Neural cell (in vitro differentiated cells): Measurements from ENCODE around the gene PTPRU.
A peak's percentile ranks its signal among the peaks of the same experiment; 100 is the strongest.

Source experiments
- EP300 ChIP-seq: fragments of 450-650 bp; conservative IDR thresholded peaks from 2 replicates; pipeline ENCODE4 v1.6.1; 2014; ENCODE audit warnings: antibody characterized with exemption, mild to moderate bottlenecking, moderate library complexity; ENCODE audit not compliant: poor library complexity, severe bottlenecking
- EZH2 ChIP-seq: fragments of 200-600, 300-800 bp; shearing (Covaris generic), sonication (generic); IDR thresholded peaks from 2 replicates; pipeline ENCODE4 v1.6.1; 2014; ENCODE audit warnings: antibody characterized with exemption, low read length, borderline replicate concordance, mild to moderate bottlenecking; ENCODE audit not compliant: insufficient read depth, poor library complexity, severe bottlenecking
- MXI1 ChIP-seq: fragments of 450-650 bp; conservative IDR thresholded peaks from 2 replicates; pipeline ENCODE4 v1.6.1; 2014; ENCODE audit warnings: antibody characterized with exemption, mild to moderate bottlenecking; ENCODE audit not compliant: poor library complexity, severe bottlenecking
- POLR2AphosphoS5 ChIP-seq: IDR thresholded peaks from 2 replicates; pipeline ENCODE4 v1.6.1; 2012
- RAD21 ChIP-seq: fragments of 450-650 bp; conservative IDR thresholded peaks from 2 replicates; pipeline ENCODE4 v1.6.1; 2014; ENCODE audit warnings: antibody characterized with exemption, mild to moderate bottlenecking, moderate library complexity
- SMC3 ChIP-seq: fragments of 450-650 bp; conservative IDR thresholded peaks from 2 replicates; pipeline ENCODE4 v1.6.1; 2014; ENCODE audit warnings: antibody characterized with exemption, mild to moderate bottlenecking, moderate library complexity; ENCODE audit not compliant: poor library complexity
- TAF1 ChIP-seq: IDR thresholded peaks from 2 replicates; pipeline ENCODE4 v1.6.1; 2012; ENCODE audit warnings: low read depth
- TF ChIP-seq, protein P1 (sequence below): fragments of 450-650 bp; IDR thresholded peaks from 2 replicates; pipeline ENCODE4 v1.5.1; 2014; ENCODE audit warnings: antibody characterized with exemption, mild to moderate bottlenecking, moderate library complexity; ENCODE audit not compliant: poor library complexity, severe bottlenecking
- TF ChIP-seq, protein P2 (sequence below): IDR thresholded peaks from 2 replicates; pipeline ENCODE4 v1.6.1; 2012; ENCODE audit warnings: borderline replicate concordance

GRCh38 chr1:29341936-29342335, 105.6 kb downstream of the PTPRU start:
- TF ChIP-seq, protein P1, sequence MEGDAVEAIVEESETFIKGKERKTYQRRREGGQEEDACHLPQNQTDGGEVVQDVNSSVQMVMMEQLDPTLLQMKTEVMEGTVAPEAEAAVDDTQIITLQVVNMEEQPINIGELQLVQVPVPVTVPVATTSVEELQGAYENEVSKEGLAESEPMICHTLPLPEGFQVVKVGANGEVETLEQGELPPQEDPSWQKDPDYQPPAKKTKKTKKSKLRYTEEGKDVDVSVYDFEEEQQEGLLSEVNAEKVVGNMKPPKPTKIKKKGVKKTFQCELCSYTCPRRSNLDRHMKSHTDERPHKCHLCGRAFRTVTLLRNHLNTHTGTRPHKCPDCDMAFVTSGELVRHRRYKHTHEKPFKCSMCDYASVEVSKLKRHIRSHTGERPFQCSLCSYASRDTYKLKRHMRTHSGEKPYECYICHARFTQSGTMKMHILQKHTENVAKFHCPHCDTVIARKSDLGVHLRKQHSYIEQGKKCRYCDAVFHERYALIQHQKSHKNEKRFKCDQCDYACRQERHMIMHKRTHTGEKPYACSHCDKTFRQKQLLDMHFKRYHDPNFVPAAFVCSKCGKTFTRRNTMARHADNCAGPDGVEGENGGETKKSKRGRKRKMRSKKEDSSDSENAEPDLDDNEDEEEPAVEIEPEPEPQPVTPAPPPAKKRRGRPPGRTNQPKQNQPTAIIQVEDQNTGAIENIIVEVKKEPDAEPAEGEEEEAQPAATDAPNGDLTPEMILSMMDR: peak; percentile 42
- TF ChIP-seq SMC3: no peak
- TF ChIP-seq, protein P2, sequence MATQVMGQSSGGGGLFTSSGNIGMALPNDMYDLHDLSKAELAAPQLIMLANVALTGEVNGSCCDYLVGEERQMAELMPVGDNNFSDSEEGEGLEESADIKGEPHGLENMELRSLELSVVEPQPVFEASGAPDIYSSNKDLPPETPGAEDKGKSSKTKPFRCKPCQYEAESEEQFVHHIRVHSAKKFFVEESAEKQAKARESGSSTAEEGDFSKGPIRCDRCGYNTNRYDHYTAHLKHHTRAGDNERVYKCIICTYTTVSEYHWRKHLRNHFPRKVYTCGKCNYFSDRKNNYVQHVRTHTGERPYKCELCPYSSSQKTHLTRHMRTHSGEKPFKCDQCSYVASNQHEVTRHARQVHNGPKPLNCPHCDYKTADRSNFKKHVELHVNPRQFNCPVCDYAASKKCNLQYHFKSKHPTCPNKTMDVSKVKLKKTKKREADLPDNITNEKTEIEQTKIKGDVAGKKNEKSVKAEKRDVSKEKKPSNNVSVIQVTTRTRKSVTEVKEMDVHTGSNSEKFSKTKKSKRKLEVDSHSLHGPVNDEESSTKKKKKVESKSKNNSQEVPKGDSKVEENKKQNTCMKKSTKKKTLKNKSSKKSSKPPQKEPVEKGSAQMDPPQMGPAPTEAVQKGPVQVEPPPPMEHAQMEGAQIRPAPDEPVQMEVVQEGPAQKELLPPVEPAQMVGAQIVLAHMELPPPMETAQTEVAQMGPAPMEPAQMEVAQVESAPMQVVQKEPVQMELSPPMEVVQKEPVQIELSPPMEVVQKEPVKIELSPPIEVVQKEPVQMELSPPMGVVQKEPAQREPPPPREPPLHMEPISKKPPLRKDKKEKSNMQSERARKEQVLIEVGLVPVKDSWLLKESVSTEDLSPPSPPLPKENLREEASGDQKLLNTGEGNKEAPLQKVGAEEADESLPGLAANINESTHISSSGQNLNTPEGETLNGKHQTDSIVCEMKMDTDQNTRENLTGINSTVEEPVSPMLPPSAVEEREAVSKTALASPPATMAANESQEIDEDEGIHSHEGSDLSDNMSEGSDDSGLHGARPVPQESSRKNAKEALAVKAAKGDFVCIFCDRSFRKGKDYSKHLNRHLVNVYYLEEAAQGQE: no peak
- TF ChIP-seq EZH2: no peak
- no peak for TF ChIP-seq RAD21
- TF ChIP-seq POLR2AphosphoS5: no peak
- no peak for TF ChIP-seq TAF1
- no peak for TF ChIP-seq MXI1
- TF ChIP-seq EP300: no peak
